HG02623 (cell line): ENCODE measurements around the gene FAM193B.

ENCODE experiments used
- ATAC-seq: cut with Tn5 transposase; IDR thresholded peaks from one replicate; pipeline ENCODE4 v1.9.1; 2021; ENCODE audit warnings: moderate library complexity; ENCODE audit not compliant: unreplicated experiment

Gene FAM193B

DNA sequence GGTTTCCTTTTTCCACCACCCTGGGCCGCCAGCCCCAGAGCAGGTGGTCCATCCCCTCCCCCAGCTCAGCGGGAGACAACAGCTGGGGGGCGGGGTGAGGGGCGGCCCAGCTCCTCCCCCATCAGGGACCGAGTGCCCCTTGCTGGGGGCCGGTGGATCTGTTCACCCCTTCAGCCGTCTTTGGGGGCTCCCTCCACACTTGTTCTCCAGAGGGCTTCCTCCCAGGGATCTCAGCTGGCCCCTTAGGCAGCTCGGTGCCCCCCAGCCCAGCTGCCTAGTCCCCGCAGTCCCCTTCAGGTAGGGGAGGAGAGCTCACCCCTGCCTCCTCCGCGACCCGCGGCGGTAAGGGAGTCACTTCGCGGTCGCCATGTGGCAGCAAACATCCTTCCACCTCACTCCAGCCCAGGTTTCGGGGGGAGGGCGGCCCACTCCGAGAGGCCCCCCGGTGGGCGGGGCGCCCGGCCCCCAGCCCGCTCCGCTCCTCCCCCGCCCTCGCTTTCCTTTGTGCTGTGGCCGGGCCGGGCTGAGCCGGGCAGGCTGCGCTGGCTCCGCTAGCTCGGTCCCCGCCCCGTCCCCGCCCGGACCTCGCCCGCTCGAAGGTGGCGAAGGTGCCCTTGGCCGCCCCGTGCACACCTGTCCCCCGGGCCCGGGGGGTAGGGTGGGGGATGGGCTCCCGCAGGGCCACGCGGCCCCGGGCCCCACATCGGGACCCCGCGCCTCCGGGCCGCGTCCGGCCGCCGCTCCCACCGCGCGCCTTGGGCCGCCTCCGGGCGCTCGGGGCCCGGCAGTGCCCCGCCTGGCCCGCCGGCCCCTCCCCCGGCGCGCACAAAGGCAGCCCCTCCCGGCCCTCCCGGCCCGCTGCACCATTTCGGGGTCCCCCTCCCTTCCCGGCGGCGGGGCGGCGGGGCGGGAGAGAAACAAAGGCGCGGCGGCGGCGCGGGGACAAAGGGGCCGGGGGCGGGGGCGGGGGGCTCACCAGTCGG lies 81.6 kb downstream of the FAM193B start:
- ATAC-seq, result no peak

- ATAC-seq, result no peak
These were observed 82.6 kb downstream of the FAM193B start for GRCh38 chr5:177471610-177472356.

- no peak for ATAC-seq
These were observed 83.4 kb downstream of the FAM193B start for GRCh38 chr5:177470759-177471536.
